B cell (primary cell): Measurements from ENCODE around the gene SMG1.

Experiments
- EZH2 ChIP-seq: IDR thresholded peaks from 2 replicates; pipeline ENCODE4 v1.6.1; 2012; ENCODE audit warnings: borderline replicate concordance, low read depth, mild to moderate bottlenecking, moderate library complexity, low read length; ENCODE audit not compliant: insufficient read depth, poor library complexity, severe bottlenecking
- TF ChIP-seq, protein P1 (sequence below): fragments of 200-600 bp; IDR thresholded peaks from one replicate; pipeline ENCODE4 v1.8.0; 2022; ENCODE audit warnings: antibody characterized with exemption, mild to moderate bottlenecking

- TF ChIP-seq, protein P1, sequence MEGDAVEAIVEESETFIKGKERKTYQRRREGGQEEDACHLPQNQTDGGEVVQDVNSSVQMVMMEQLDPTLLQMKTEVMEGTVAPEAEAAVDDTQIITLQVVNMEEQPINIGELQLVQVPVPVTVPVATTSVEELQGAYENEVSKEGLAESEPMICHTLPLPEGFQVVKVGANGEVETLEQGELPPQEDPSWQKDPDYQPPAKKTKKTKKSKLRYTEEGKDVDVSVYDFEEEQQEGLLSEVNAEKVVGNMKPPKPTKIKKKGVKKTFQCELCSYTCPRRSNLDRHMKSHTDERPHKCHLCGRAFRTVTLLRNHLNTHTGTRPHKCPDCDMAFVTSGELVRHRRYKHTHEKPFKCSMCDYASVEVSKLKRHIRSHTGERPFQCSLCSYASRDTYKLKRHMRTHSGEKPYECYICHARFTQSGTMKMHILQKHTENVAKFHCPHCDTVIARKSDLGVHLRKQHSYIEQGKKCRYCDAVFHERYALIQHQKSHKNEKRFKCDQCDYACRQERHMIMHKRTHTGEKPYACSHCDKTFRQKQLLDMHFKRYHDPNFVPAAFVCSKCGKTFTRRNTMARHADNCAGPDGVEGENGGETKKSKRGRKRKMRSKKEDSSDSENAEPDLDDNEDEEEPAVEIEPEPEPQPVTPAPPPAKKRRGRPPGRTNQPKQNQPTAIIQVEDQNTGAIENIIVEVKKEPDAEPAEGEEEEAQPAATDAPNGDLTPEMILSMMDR = no peak
- TF ChIP-seq EZH2 = no peak
These were observed 15.9 kb upstream of the SMG1 start for GRCh38 chr16:18942061-18942460.
